CD4-positive, alpha-beta T cell (primary cell): Measurements from ENCODE around the gene ITK. TPM values are rescaled to one million over a fixed set of nuclear protein-coding genes. Genes with fewer than 3 reads are reported as not detected.

Experiments
- ATAC-seq: fragments of 200-7000 bp; cut with Tn5 transposase; one replicate; pipeline ENCODE4 v1.10.0; 2022; ENCODE audit warnings: mild to moderate bottlenecking; ENCODE audit not compliant: poor library complexity
- CTCF ChIA-PET: fragments of 350-600 bp; sonication (Branson Sonifier 250); formaldehyde crosslinking; loops from one replicate; lab custom pipeline; 2021; ENCODE audit warnings: antibody characterized with exemption, inconsistent platforms; lab: Charles Lee
- POLR2A ChIA-PET: fragments of 350-600 bp; sonication (Branson Sonifier 250); formaldehyde crosslinking; loops from one replicate; lab custom pipeline; 2021; ENCODE audit warnings: antibody characterized with exemption, inconsistent platforms; lab: Charles Lee
- DNase-seq, 14 experiments: peaks; one replicate each; pipeline ENCODE4 v3.0.0-alpha.2; 2013 to 2020; ENCODE audit warnings: mixed read lengths in 2 of 14
- H3K27ac ChIP-seq, 2 donors: one replicate each; pipeline versions ENCODE4 v1.5.1 to v1.7.0; 2013; ENCODE audit warnings: low read length in 2 of 2, low read depth in 1 of 2, mild to moderate bottlenecking in 1 of 2
- H3K27me3 ChIP-seq, 2 experiments: 1 replicate in 1 of 2; 2 replicates in 1 of 2; pipeline versions ENCODE4 v1.6.1 to v1.7.0; 2013; ENCODE audit warnings: low read length in 2 of 2, control low read depth in 1 of 2, mild to moderate bottlenecking in 1 of 2, moderate library complexity in 1 of 2; ENCODE audit not compliant: insufficient read depth in 2 of 2, control insufficient read depth in 1 of 2
- H3K36me3 ChIP-seq: one replicate; pipeline ENCODE4 v1.6.1; 2013; ENCODE audit warnings: low read length, control low read depth; ENCODE audit not compliant: insufficient read depth
- H3K4me1 ChIP-seq: one replicate; pipeline ENCODE4 v1.6.1; 2013; ENCODE audit warnings: low read length, control low read depth; ENCODE audit not compliant: insufficient read depth
- H3K4me3 ChIP-seq: one replicate; pipeline ENCODE4 v1.5.1; 2013; ENCODE audit warnings: mild to moderate bottlenecking, low read length, moderate library complexity
- H3K9me3 ChIP-seq, 2 experiments: 1 replicate in 1 of 2; 2 replicates in 1 of 2; pipeline versions ENCODE4 v1.6.1 to v1.7.0; 2013; ENCODE audit warnings: low read length in 2 of 2, mild to moderate bottlenecking in 2 of 2, control low read depth in 1 of 2, moderate library complexity in 1 of 2; ENCODE audit not compliant: control insufficient read depth in 1 of 2, insufficient read depth in 1 of 2
- H3K27ac Mint-ChIP-seq: one replicate; pipeline ENCODE4 v1.8.0; 2020; ENCODE audit warnings: mixed read lengths
- H3K27me3 Mint-ChIP-seq: one replicate; pipeline ENCODE4 v1.8.0; 2021; ENCODE audit warnings: mixed read lengths
- H3K36me3 Mint-ChIP-seq: one replicate; pipeline ENCODE4 v1.8.0; 2021; ENCODE audit warnings: low read depth, mixed read lengths
- H3K4me1 Mint-ChIP-seq: one replicate; pipeline ENCODE4 v1.8.0; 2021; ENCODE audit warnings: low read depth, mixed read lengths
- H3K4me3 Mint-ChIP-seq: one replicate; pipeline ENCODE4 v1.8.0; 2020; ENCODE audit warnings: mild to moderate bottlenecking, mixed read lengths
- H3K9me3 Mint-ChIP-seq: one replicate; pipeline ENCODE4 v1.8.0; 2020; ENCODE audit warnings: mixed read lengths
- intact Hi-C, 2 experiments: fragments of 100-400 bp; cut with DNase I in 1 of 2; cut with micrococcal nuclease in 1 of 2; formaldehyde crosslinking; loops; one replicate each; pipeline versions ENCODE4 v1.15.1 to v1.9.0; 2023 to 2025; cut with DNase I, micrococcal nuclease
- total RNA-seq, 174 experiments: library from RNA in 2 of 174; stranded (reverse) in 2 of 174; gene quantifications; one replicate each; pipeline ENCODE4 v1.2.3 and lab custom pipeline; 2021 to 2026
- TF ChIP-seq, protein P1 (sequence below): fragments of 200-600 bp; IDR thresholded peaks from one replicate; pipeline ENCODE4 v1.8.0; 2022; ENCODE audit warnings: antibody characterized with exemption, mild to moderate bottlenecking

ITK gene
- total RNA-seq, 2 experiments from 2014 or later = 289 to 292 TPM

- H3K4me3 Mint-ChIP-seq = no peak overlapping the region
- H3K27ac ChIP-seq = peak overlapping the region in 1 of 2 donors; percentile 93
These were observed 23.2 kb upstream of the ITK start for GRCh38 chr5:157157293-157157891.

DNA sequence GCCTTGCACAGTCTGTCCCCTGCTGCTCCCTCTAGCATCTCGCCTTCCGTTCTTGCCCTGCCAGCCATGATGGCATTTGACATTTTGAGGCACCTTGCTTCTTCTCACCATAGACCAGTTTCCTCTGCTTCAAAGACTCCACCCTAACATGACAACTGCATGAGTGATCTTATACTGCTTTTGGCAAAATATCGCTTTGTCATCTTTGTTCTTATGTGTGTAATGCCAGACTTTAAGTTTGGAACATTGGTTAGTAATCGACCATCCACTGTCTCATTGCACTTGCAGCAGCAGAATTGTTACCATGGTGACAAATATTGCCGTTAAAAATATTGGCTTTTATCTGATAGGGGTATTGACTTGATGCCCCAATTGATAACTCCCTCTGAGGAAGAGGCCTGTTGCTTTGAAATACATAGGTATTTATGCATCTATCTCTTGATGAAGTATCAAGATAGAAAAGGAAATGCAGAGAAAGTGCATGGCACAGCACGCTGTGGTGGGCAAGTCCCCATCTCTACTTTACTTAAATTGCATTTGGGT lies 21.4 kb upstream of the ITK start:
- POLR2A ChIA-PET = interaction anchor here (0.6 to 0.8 kb wide), 3 partner anchors 13 to 168 kb away, joined by 5 read pairs; partner anchors contain the start of gene MED7

More at GRCh38 chr5:157157293-157157891, 23.2 kb upstream of the ITK start:
- H3K36me3 Mint-ChIP-seq = no peaks in the 10 kb centered on the region
- intact Hi-C loops = loop anchor here in 1 of 2 experiments (5.0 kb wide), 2 partner anchors 40 to 170 kb away; no protein-coding TSS in a partner anchor
- DNase-seq (peak in 1 of 14 experiments; percentile 23), ATAC-seq (no peak)
- CTCF ChIA-PET = interaction anchor here (1.0 to 1.7 kb wide), 2 partner anchors 8 to 30 kb away, joined by 3 to 7 read pairs; no protein-coding TSS in a partner anchor
- peaks cover 52% of the 10 kb centered on the region for H3K4me1 ChIP-seq
- H3K36me3 ChIP-seq = no peaks in the 10 kb centered on the region
- peaks cover 79% of the 10 kb centered on the region for H3K4me1 Mint-ChIP-seq
- H3K27ac Mint-ChIP-seq = peak overlapping the region; percentile 50
- H3K9me3 ChIP-seq = no peaks in the 10 kb centered on the region
- H3K4me3 ChIP-seq = no peak overlapping the region
- H3K9me3 Mint-ChIP-seq = no peaks in the 10 kb centered on the region
- TF ChIP-seq, protein P1, sequence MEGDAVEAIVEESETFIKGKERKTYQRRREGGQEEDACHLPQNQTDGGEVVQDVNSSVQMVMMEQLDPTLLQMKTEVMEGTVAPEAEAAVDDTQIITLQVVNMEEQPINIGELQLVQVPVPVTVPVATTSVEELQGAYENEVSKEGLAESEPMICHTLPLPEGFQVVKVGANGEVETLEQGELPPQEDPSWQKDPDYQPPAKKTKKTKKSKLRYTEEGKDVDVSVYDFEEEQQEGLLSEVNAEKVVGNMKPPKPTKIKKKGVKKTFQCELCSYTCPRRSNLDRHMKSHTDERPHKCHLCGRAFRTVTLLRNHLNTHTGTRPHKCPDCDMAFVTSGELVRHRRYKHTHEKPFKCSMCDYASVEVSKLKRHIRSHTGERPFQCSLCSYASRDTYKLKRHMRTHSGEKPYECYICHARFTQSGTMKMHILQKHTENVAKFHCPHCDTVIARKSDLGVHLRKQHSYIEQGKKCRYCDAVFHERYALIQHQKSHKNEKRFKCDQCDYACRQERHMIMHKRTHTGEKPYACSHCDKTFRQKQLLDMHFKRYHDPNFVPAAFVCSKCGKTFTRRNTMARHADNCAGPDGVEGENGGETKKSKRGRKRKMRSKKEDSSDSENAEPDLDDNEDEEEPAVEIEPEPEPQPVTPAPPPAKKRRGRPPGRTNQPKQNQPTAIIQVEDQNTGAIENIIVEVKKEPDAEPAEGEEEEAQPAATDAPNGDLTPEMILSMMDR = no peak
- H3K27me3 ChIP-seq = no peaks in the 10 kb centered on the region
- H3K27me3 Mint-ChIP-seq = no peaks in the 10 kb centered on the region
- POLR2A ChIA-PET = interaction anchor here (0.8 to 3.3 kb wide), 8 partner anchors 10 to 102 kb away, joined by 3 to 9 read pairs (median 4); no protein-coding TSS in a partner anchor

GRCh38 chr5:157160001-157160400 lies 20.6 kb upstream of the ITK start:
- DNase-seq (peak in 4 of 14 experiments; percentile 24 to 87 (median 83)), ATAC-seq (peak; percentile 49)
- POLR2A ChIA-PET = interaction anchor here (0.6 kb wide), 1 partner anchor 12 kb away, joined by 5 read pairs; no protein-coding TSS in a partner anchor
- Mint-ChIP-seq H3K36me3 (no peaks in the 10 kb centered on the region), H3K4me1 (peaks cover 62% of the 10 kb centered on the region), H3K27me3 (no peaks in the 10 kb centered on the region), H3K9me3 (no peaks in the 10 kb centered on the region), H3K27ac (peak overlapping the region; percentile 65), H3K4me3 (peak overlapping the region; percentile 80)
- CTCF ChIA-PET = interaction anchor here (0.7 to 1.0 kb wide), 3 partner anchors 11 to 36 kb away, joined by 3 to 4 read pairs (median 4); no protein-coding TSS in a partner anchor
- TF ChIP-seq, protein P1 = no peak
- no peaks in the 10 kb centered on the region for H3K36me3 ChIP-seq
- H3K9me3 ChIP-seq = no peaks in the 10 kb centered on the region
- intact Hi-C loops = no loop called here
- H3K27ac ChIP-seq = peak overlapping the region; percentile 79 to 93
- H3K4me1 ChIP-seq = peaks cover 36% of the 10 kb centered on the region
- H3K4me3 ChIP-seq = no peak overlapping the region
- no peaks in the 10 kb centered on the region for H3K27me3 ChIP-seq

More for the DNA sequence above, 21.4 kb upstream of the ITK start:
- no peaks in the 10 kb centered on the region for H3K36me3 Mint-ChIP-seq
- H3K9me3 ChIP-seq = no peaks in the 10 kb centered on the region
- H3K27me3 ChIP-seq = no peaks in the 10 kb centered on the region
- DNase-seq (peak in 11 of 14 experiments; percentile 23 to 90 (median 44)), ATAC-seq (peak; percentile 80)
- H3K4me3 Mint-ChIP-seq = peak overlapping the region; percentile 54
- H3K27ac ChIP-seq = peak overlapping the region; percentile 79 to 93
- peaks cover 69% of the 10 kb centered on the region for H3K4me1 Mint-ChIP-seq
- no peaks in the 10 kb centered on the region for H3K36me3 ChIP-seq
- H3K27ac Mint-ChIP-seq = peak overlapping the region; percentile 65
- H3K9me3 Mint-ChIP-seq = no peaks in the 10 kb centered on the region
- CTCF ChIA-PET = interaction anchor here (0.7 to 1.0 kb wide), 3 partner anchors 10 to 37 kb away, joined by 3 to 4 read pairs (median 4); no protein-coding TSS in a partner anchor
- peaks cover 39% of the 10 kb centered on the region for H3K4me1 ChIP-seq
- H3K4me3 ChIP-seq = no peak overlapping the region
- intact Hi-C loops = loop anchor here in 1 of 2 experiments (1.0 to 5.0 kb wide), 3 partner anchors 13 to 168 kb away; no protein-coding TSS in a partner anchor
- no peaks in the 10 kb centered on the region for H3K27me3 Mint-ChIP-seq
- TF ChIP-seq, protein P1 = no peak
